Left lung (tissue), 10 donors: ENCODE results near the gene RASD1. TPM values are rescaled to one million over a fixed set of nuclear protein-coding genes. Genes with fewer than 3 reads are reported as not detected.
A peak's percentile ranks its signal among the peaks of the same experiment; 100 is the strongest.

Experiments used
- ATAC-seq: fragments of 200-7000 bp; cut with Tn5 transposase; one replicate; pipeline ENCODE4 v1.9.1; 2020; ENCODE audit warnings: moderate library complexity
- DNase-seq, 4 donors: peaks; one replicate each; pipeline ENCODE4 v3.0.0-alpha.2; 2013 to 2020
- H3K27ac ChIP-seq, 2 donors: fragments of 200-600 bp; sonication (generic) in 1 of 2; one replicate each; pipeline versions ENCODE4 v1.5.0 to v1.8.0; 2020 to 2021
- H3K27me3 ChIP-seq, 2 donors: fragments of 200-600 bp; sonication (generic) in 1 of 2; one replicate each; pipeline versions ENCODE4 v1.5.0 to v1.8.0; 2020 to 2021
- H3K36me3 ChIP-seq, 2 donors: fragments of 200-600 bp; sonication (generic) in 1 of 2; one replicate each; pipeline versions ENCODE4 v1.5.0 to v1.8.0; 2020 to 2021
- H3K4me1 ChIP-seq, 2 donors: fragments of 200-600 bp; one replicate each; pipeline ENCODE4 v1.8.0; 2021
- H3K4me3 ChIP-seq, 2 donors: fragments of 200-600 bp; sonication (generic) in 1 of 2; one replicate each; pipeline versions ENCODE4 v1.5.0 to v1.8.0; 2020 to 2021; ENCODE audit warnings: mild to moderate bottlenecking in 1 of 2
- H3K9me3 ChIP-seq, 2 donors: fragments of 200-600 bp; sonication (generic) in 1 of 2; one replicate each; pipeline versions ENCODE4 v1.5.0 to v1.8.0; 2020 to 2021
- CTCF ChIP-seq, 2 donors: fragments of 200-600 bp; sonication (generic) in 1 of 2; IDR thresholded peaks; one replicate each; pipeline versions ENCODE4 v1.5.0 to v1.8.0; 2021; ENCODE audit warnings: antibody characterized with exemption in 2 of 2
- intact Hi-C, 2 donors: fragments of 100-400 bp; cut with DNase I; formaldehyde crosslinking; loops; one replicate each; pipeline versions ENCODE4 v1.11.2 to v1.14.2; 2022
- polyA plus RNA-seq, 6 donors: library from polyadenylated mRNA; unstranded; fragments of 120-200 nt; gene quantifications; one replicate each; pipeline ENCODE4 v1.2.1, GENCODE V29; 2013; ENCODE audit not compliant: insufficient read length in 6 of 6
- total RNA-seq, 2 donors: library from RNA; stranded (reverse); fragmentation: NEBNext Ultra II Directional; extraction: Animal tissue kit (Norgen Biotek cat#: 25700); gene quantifications; one replicate each; pipeline ENCODE4 v1.2.1, GENCODE V29; 2021
- donor health status: DM: no; HTN: yes; CAD: no.
- donor health status: DM: no; HTN: no; CAD: no.

RASD1 gene
- total and polyA plus RNA-seq, 8 donors, result 1.4 to 14.2 (median 2.7) TPM

DNA sequence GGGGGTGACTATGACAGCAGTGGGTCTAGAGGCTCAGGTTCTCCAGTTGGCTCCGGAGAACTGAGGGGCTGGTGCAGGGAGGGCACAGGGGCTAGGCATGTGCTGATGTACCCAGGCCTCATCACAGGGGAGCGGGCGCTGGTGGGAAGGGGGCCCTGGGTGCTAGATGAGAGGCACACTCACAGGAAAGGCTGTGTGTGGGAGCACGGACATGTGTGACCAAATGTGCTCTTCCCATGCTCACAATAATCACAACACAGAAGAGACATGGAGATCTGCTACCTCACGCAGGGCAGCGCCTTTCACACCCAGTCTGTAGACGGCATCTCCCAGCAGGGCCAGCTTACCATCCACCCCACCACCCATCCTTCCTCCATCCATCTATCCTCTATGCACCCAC lies 17.4 kb upstream of the RASD1 start:
- Histone ChIP-seq H3K9me3 (no peaks in the 10 kb centered on the region), H3K27me3 (no peaks in the 10 kb centered on the region), H3K36me3 (no peaks in the 10 kb centered on the region), H3K4me3 (no peak overlapping the region), H3K4me1 (no peaks in the 10 kb centered on the region), H3K27ac (no peak overlapping the region)
- DNase-seq (peak in 1 of 4 donors; percentile 23), ATAC-seq (no peak)
- TF ChIP-seq CTCF (IDR thresholded peaks at IDR 0.05), result no peak
- intact Hi-C loops, result no loop called here

DNA sequence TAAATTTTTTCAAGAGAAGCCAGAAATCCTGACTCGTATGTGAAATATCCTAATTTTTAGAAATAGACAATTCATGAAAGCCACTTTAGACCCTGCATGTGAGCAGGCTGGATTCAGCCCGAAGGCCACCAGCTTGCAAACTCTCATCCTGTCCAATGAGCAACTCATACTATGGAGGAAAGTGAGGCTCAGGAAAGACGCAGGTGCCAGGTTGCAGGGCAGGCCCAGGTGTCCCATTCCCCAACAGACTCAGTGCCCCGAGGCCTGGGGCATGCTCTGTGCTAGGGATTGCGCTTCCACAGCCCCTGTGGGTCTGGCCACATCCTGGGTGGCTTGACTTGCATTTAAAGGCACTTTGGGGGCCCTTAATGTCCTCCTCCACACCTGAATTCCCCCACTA lies 16.7 kb upstream of the RASD1 start:
- no peaks in the 10 kb centered on the region for H3K27me3 ChIP-seq
- no peaks in the 10 kb centered on the region for H3K9me3 ChIP-seq
- DNase-seq (peak in 1 of 4 donors; percentile 39), ATAC-seq (no peak)
- TF ChIP-seq CTCF (IDR thresholded peaks at IDR 0.05), result no peak
- H3K4me3 ChIP-seq, result no peak overlapping the region
- H3K36me3 ChIP-seq, result no peaks in the 10 kb centered on the region
- no peaks in the 10 kb centered on the region for H3K4me1 ChIP-seq
- intact Hi-C loops, result no loop called here
- no peak overlapping the region for H3K27ac ChIP-seq

- ATAC-seq (peak; percentile 43), DNase-seq (peak in 1 of 4 donors; percentile 55)
- Histone ChIP-seq H3K9me3 (no peaks in the 10 kb centered on the region), H3K27ac (no peak overlapping the region), H3K27me3 (no peaks in the 10 kb centered on the region), H3K4me1 (no peaks in the 10 kb centered on the region), H3K36me3 (no peaks in the 10 kb centered on the region), H3K4me3 (no peak overlapping the region)
- intact Hi-C loops, result no loop called here
- no peak for TF ChIP-seq CTCF (IDR thresholded peaks at IDR 0.05)
These were observed 16.0 kb upstream of the RASD1 start for GRCh38 chr17:17511881-17512858.

- H3K4me1 ChIP-seq, result no peaks in the 10 kb centered on the region
- ATAC-seq (no peak), DNase-seq (peak in 1 of 4 donors; percentile 59)
- no peak overlapping the region for H3K4me3 ChIP-seq
- H3K27me3 ChIP-seq, result no peaks in the 10 kb centered on the region
- no peaks in the 10 kb centered on the region for H3K9me3 ChIP-seq
- H3K36me3 ChIP-seq, result no peaks in the 10 kb centered on the region
- no peak overlapping the region for H3K27ac ChIP-seq
- no peak for TF ChIP-seq CTCF (IDR thresholded peaks at IDR 0.05)
- intact Hi-C loops, result no loop called here
These were observed 15.1 kb upstream of the RASD1 start for GRCh38 chr17:17511293-17511741.

DNA sequence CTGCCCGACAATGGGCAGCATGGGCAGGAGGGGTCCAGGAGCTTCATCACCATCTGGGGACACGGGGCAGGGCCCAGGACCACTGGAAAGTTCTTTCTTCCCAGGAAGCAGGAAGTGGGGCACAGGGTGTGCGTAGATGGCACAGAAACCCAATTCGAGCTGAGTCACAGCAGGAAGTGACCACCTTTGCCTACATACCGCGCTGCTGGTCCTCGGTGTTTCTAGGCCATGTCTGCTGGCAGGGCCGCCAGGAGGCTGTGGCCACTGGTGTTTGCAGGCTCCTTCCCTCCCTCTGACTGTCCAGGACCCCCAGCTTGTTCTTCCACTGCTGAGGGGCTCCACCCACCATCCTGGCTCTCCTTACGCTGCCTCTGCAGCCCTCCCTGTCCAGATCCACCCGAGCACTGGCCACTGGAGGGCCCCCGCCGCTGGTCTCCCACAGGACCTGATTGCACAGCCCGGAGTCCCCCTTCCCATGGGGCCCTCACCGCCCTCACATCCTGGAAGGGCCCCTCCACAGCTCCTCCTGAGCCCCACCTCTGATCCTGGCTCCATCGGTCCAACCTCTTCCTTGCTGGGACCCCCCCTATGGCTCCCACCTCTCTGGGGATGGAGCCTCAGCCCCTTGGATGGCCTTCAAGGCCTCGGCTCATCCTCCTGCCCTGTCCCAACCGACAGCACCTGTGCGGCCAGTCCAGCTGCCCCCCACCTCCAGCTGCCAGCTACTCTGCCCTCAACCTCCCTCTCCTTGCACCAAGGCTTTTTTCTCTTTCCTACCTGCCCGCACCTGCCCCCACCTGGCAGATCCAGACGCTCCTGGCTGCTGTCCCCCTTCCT lies 14.5 kb upstream of the RASD1 start:
- TF ChIP-seq CTCF (IDR thresholded peaks at IDR 0.05), result no peak
- Histone ChIP-seq H3K4me1 (no peaks in the 10 kb centered on the region), H3K4me3 (no peak overlapping the region), H3K27ac (no peak overlapping the region), H3K9me3 (no peaks in the 10 kb centered on the region), H3K36me3 (no peaks in the 10 kb centered on the region), H3K27me3 (no peaks in the 10 kb centered on the region)
- intact Hi-C loops, result no loop called here
- peak in 1 of 4 donors; percentile 55 for DNase-seq
- ATAC-seq, result no peak
